HL-60 (cell line): ENCODE measurements around the gene SEC61A1.

Source experiments
- DNase-seq, 2 experiments: peaks; one replicate each; pipeline ENCODE4 v3.0.0-alpha.2; 2010 to 2020; ENCODE audit warnings: low read depth in 1 of 2, low spot score in 1 of 2
- H3K27ac ChIP-seq: fragments of 250-450 bp; sonication (Bioruptor Pico); replicated peaks from 2 replicates; pipeline ENCODE4 v1.5.1; 2020; ENCODE audit warnings: mild to moderate bottlenecking, moderate library complexity
- H3K27me3 ChIP-seq: fragments of 250-450 bp; sonication (Bioruptor Pico); 2 replicates; pipeline ENCODE4 v1.5.1; 2021; ENCODE audit warnings: mild to moderate bottlenecking, moderate library complexity; ENCODE audit not compliant: insufficient read depth, poor library complexity, severe bottlenecking
- H3K4me3 ChIP-seq: replicated peaks from 2 replicates; pipeline ENCODE4 v1.5.1; 2011; ENCODE audit warnings: mild to moderate bottlenecking, control low read depth, low read length; ENCODE audit not compliant: insufficient read depth
- GABPA ChIP-seq: IDR thresholded peaks from 2 replicates; pipeline ENCODE4 v1.6.1; 2012; ENCODE audit warnings: low read depth
- POLR2AphosphoS5 ChIP-seq: IDR thresholded peaks from 2 replicates; pipeline ENCODE4 v1.6.1; 2012; ENCODE audit warnings: low read depth
- SPI1 ChIP-seq: IDR thresholded peaks from 2 replicates; pipeline ENCODE4 v1.6.1; 2012; ENCODE audit warnings: low read depth, mild to moderate bottlenecking, borderline replicate concordance
- TF ChIP-seq, protein P1 (sequence below): IDR thresholded peaks from one replicate; pipeline ENCODE4 v1.5.1; 2011; ENCODE audit warnings: low read length, control low read depth, inconsistent platforms; ENCODE audit not compliant: insufficient read depth
- TF ChIP-seq, protein P2 (sequence below): IDR thresholded peaks from 2 replicates; pipeline ENCODE4 v1.6.1; 2012; ENCODE audit warnings: low read depth; ENCODE audit not compliant: insufficient replicate concordance

Gene SEC61A1

DNA sequence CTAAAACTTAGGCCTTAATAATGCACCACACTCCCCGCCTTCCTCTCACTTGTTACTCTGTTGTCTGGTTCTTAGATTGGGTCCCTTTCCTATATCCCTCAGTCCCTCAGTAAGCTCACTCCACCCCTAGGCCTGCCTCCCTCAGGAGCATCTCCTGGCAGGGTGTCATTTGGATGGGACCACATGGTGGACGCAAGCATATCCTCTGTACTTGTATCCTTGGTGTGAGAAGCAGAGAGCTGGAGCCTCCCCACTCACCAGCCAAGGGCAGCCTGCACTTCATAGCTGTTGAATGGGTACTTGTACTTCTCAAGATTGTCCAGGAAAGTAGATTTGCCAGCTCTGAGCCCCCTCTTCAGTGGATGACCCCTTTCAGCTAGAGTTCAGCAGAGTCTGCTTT is 11.6 kb downstream of the SEC61A1 start:
- Histone ChIP-seq H3K27ac (no peak overlapping the region), H3K27me3 (no peaks in the 10 kb centered on the region), H3K4me3 (no peak overlapping the region)
- TF ChIP-seq POLR2AphosphoS5, result no peak
- TF ChIP-seq, protein P1, sequence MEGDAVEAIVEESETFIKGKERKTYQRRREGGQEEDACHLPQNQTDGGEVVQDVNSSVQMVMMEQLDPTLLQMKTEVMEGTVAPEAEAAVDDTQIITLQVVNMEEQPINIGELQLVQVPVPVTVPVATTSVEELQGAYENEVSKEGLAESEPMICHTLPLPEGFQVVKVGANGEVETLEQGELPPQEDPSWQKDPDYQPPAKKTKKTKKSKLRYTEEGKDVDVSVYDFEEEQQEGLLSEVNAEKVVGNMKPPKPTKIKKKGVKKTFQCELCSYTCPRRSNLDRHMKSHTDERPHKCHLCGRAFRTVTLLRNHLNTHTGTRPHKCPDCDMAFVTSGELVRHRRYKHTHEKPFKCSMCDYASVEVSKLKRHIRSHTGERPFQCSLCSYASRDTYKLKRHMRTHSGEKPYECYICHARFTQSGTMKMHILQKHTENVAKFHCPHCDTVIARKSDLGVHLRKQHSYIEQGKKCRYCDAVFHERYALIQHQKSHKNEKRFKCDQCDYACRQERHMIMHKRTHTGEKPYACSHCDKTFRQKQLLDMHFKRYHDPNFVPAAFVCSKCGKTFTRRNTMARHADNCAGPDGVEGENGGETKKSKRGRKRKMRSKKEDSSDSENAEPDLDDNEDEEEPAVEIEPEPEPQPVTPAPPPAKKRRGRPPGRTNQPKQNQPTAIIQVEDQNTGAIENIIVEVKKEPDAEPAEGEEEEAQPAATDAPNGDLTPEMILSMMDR, result no peak
- no peak for TF ChIP-seq GABPA
- TF ChIP-seq, protein P2, sequence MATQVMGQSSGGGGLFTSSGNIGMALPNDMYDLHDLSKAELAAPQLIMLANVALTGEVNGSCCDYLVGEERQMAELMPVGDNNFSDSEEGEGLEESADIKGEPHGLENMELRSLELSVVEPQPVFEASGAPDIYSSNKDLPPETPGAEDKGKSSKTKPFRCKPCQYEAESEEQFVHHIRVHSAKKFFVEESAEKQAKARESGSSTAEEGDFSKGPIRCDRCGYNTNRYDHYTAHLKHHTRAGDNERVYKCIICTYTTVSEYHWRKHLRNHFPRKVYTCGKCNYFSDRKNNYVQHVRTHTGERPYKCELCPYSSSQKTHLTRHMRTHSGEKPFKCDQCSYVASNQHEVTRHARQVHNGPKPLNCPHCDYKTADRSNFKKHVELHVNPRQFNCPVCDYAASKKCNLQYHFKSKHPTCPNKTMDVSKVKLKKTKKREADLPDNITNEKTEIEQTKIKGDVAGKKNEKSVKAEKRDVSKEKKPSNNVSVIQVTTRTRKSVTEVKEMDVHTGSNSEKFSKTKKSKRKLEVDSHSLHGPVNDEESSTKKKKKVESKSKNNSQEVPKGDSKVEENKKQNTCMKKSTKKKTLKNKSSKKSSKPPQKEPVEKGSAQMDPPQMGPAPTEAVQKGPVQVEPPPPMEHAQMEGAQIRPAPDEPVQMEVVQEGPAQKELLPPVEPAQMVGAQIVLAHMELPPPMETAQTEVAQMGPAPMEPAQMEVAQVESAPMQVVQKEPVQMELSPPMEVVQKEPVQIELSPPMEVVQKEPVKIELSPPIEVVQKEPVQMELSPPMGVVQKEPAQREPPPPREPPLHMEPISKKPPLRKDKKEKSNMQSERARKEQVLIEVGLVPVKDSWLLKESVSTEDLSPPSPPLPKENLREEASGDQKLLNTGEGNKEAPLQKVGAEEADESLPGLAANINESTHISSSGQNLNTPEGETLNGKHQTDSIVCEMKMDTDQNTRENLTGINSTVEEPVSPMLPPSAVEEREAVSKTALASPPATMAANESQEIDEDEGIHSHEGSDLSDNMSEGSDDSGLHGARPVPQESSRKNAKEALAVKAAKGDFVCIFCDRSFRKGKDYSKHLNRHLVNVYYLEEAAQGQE, result no peak
- no peak for TF ChIP-seq SPI1
- DNase-seq, result no peak

DNA sequence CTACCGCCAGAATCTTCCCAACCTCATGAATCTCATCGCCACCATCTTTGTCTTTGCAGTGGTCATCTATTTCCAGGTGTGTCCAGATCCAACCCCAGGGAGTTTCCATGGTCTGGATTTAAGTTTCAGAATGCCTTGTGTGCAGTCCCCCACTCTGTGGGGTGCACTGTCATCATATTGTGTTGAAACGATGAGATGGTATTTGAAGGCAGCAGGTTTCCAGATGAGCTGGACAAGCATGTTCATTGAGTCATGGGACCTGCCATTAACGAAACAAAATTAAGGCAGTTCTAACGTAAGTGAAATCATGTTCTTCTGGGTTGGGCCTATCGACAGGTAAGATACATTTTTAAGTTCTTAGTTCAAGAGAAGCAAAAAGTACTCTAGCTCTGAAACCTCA is 12.7 kb downstream of the SEC61A1 start:
- H3K4me3 ChIP-seq, result no peak overlapping the region
- TF ChIP-seq, protein P2, result no peak
- TF ChIP-seq SPI1 (no peak), GABPA (no peak), POLR2AphosphoS5 (no peak)
- TF ChIP-seq, protein P1, result no peak
- no peak overlapping the region for H3K27ac ChIP-seq
- no peak for DNase-seq
- H3K27me3 ChIP-seq, result no peaks in the 10 kb centered on the region

GRCh38 chr3:128066114-128066513 is 13.9 kb downstream of the SEC61A1 start:
- no peak overlapping the region for H3K4me3 ChIP-seq
- no peaks in the 10 kb centered on the region for H3K27me3 ChIP-seq
- H3K27ac ChIP-seq, result no peak overlapping the region
- no peak for DNase-seq
- no peak for TF ChIP-seq SPI1
- TF ChIP-seq, protein P1, result no peak
- TF ChIP-seq, protein P2, result no peak
- no peak for TF ChIP-seq GABPA
